SK-N-SH (cell line): ENCODE data around the gene NEGR1. TPM values are rescaled to one million over a fixed set of nuclear protein-coding genes. Genes with fewer than 3 reads are reported as not detected.

Experiments
- CTCF ChIA-PET: fragments of 300-600, 350-600 bp; formaldehyde crosslinking; extraction: SDS; loops from one replicate; lab custom pipeline; 2021; lab: Yijun Ruan, JAX
- POLR2A ChIA-PET: fragments of 350-600 bp; sonication (Branson Sonifier 250); formaldehyde crosslinking; extraction: SDS; loops from one replicate; lab custom pipeline; 2020; ENCODE audit warnings: antibody characterized with exemption, inconsistent platforms; lab: Yijun Ruan, JAX
- DNase-seq: peaks from one replicate; pipeline ENCODE4 v3.0.0; 2012
- H2AFZ ChIP-seq: fragments of 200-600 bp; sonication (generic); 2 replicates; pipeline ENCODE4 v1.8.1; 2016; ENCODE audit warnings: antibody characterized with exemption, mild to moderate bottlenecking, low read depth
- H3F3A ChIP-seq: fragments of 200-600 bp; sonication (generic); replicated peaks from 2 replicates; pipeline ENCODE3; 2016; ENCODE audit warnings: antibody characterized with exemption, mild to moderate bottlenecking; ENCODE audit not compliant: insufficient read depth
- H3K27ac ChIP-seq, 2 experiments: fragments of 200-500 bp in 1 of 2; fragments of 200-600 bp in 1 of 2; sonication (Bioruptor generic) in 1 of 2; sonication (generic), shearing (Covaris generic) in 1 of 2; 2 replicates each; pipeline versions ENCODE4 v1.5.1 to v1.6.1; 2014 to 2016; ENCODE audit warnings: low read depth in 2 of 2, inconsistent platforms in 1 of 2, low read length in 1 of 2, mild to moderate bottlenecking in 1 of 2, mixed read lengths in 1 of 2
- H3K27me3 ChIP-seq: fragments of 200-600 bp; sonication (generic), shearing (Covaris generic); 2 replicates; pipeline ENCODE4 v1.6.1; 2016; ENCODE audit warnings: mixed run types; ENCODE audit not compliant: insufficient read depth
- H3K36me3 ChIP-seq, 2 experiments: fragments of 200-500 bp in 1 of 2; fragments of 200-600 bp in 1 of 2; sonication (Bioruptor generic) in 1 of 2; sonication (generic) in 1 of 2; replicated peaks in 1 of 2; 2 replicates each; pipeline versions ENCODE3 to v1.5.1; 2014 to 2016; ENCODE audit warnings: low read length in 1 of 2, mild to moderate bottlenecking in 1 of 2; ENCODE audit not compliant: insufficient read depth in 2 of 2, control insufficient read depth in 1 of 2
- H3K4me1 ChIP-seq, 2 experiments: fragments of 200-500 bp in 1 of 2; fragments of 200-600 bp in 1 of 2; sonication (Bioruptor generic) in 1 of 2; sonication (generic), shearing (Covaris generic) in 1 of 2; 2 replicates each; pipeline versions ENCODE4 v1.5.1 to v1.6.1; 2014 to 2016; ENCODE audit warnings: low read depth in 1 of 2, low read length in 1 of 2, mixed run types in 1 of 2; ENCODE audit not compliant: insufficient read depth in 2 of 2, control insufficient read depth in 1 of 2
- H3K4me2 ChIP-seq: fragments of 200-600 bp; sonication (generic), shearing (Covaris generic); 2 replicates; pipeline ENCODE4 v1.6.1; 2017; ENCODE audit warnings: mixed run types
- H3K4me3 ChIP-seq, 2 experiments: fragments of 200-500 bp in 1 of 2; fragments of 200-600 bp in 1 of 2; sonication (Bioruptor generic) in 1 of 2; sonication (generic), shearing (Covaris generic) in 1 of 2; 2 replicates each; pipeline versions ENCODE4 v1.5.1 to v1.8.1; 2014 to 2016; ENCODE audit warnings: low read depth in 2 of 2, inconsistent platforms in 1 of 2, low read length in 1 of 2, mild to moderate bottlenecking in 1 of 2, mixed read lengths in 1 of 2, moderate library complexity in 1 of 2
- H3K79me2 ChIP-seq: fragments of 200-600 bp; sonication (generic); 2 replicates; pipeline ENCODE4 v1.8.1; 2017; ENCODE audit warnings: mild to moderate bottlenecking; ENCODE audit not compliant: insufficient read depth
- H3K9ac ChIP-seq: fragments of 200-600 bp; sonication (generic); 2 replicates; pipeline ENCODE4 v1.6.1; 2017; ENCODE audit warnings: mixed run types
- H3K9me2 ChIP-seq: fragments of 200-600 bp; sonication (generic); 2 replicates; pipeline ENCODE4 v1.6.1; 2017; ENCODE audit warnings: mixed run types
- H3K9me3 ChIP-seq: fragments of 200-600 bp; sonication (generic); 2 replicates; pipeline ENCODE4 v1.6.1; 2017; ENCODE audit warnings: mixed run types, mild to moderate bottlenecking, moderate library complexity
- H4K20me1 ChIP-seq: fragments of 200-600 bp; sonication (generic); 2 replicates; pipeline ENCODE4 v1.6.1; 2017; ENCODE audit warnings: mild to moderate bottlenecking, mixed run types; ENCODE audit not compliant: insufficient read depth
- CHD2 ChIP-seq: fragments of 150-350 bp; IDR thresholded peaks from 2 replicates; pipeline ENCODE4 v1.6.1; 2018; ENCODE audit warnings: low read length; ENCODE audit not compliant: partially characterized antibody
- CTCF ChIP-seq: fragments of 200-600 bp; sonication (generic); IDR thresholded peaks from 2 replicates; pipeline ENCODE4 v1.6.1; 2017; ENCODE audit warnings: antibody characterized with exemption, mild to moderate bottlenecking, moderate library complexity
- EZH2phosphoT487 ChIP-seq: fragments of 200-600 bp; sonication (generic); IDR thresholded peaks from 2 replicates; pipeline ENCODE4 v1.6.1; 2017; ENCODE audit warnings: low read depth, mixed run types, mild to moderate bottlenecking, antibody characterized with exemption, moderate library complexity, borderline replicate concordance
- FOSL2 ChIP-seq: IDR thresholded peaks from 2 replicates; pipeline ENCODE4 v1.4.0; 2012; ENCODE audit warnings: low read depth, mild to moderate bottlenecking, moderate library complexity, borderline replicate concordance
- GABPA ChIP-seq: IDR thresholded peaks from 2 replicates; pipeline ENCODE4 v1.4.0; 2012; ENCODE audit warnings: low read depth, mild to moderate bottlenecking
- JUND ChIP-seq: IDR thresholded peaks from 2 replicates; pipeline ENCODE4 v1.4.0; 2012
- MXI1 ChIP-seq: IDR thresholded peaks from 2 replicates; pipeline ENCODE4 v1.6.1; 2012; ENCODE audit warnings: mild to moderate bottlenecking, low read depth, low read length, improper control_type of control experiment
- NFIC ChIP-seq: IDR thresholded peaks from 2 replicates; pipeline ENCODE4 v1.4.0; 2012; ENCODE audit warnings: borderline replicate concordance
- NRF1 ChIP-seq: IDR thresholded peaks from 2 replicates; pipeline ENCODE4 v1.6.1; 2012; ENCODE audit warnings: low read depth, mild to moderate bottlenecking, low read length
- SIN3A ChIP-seq: IDR thresholded peaks from 2 replicates; pipeline ENCODE4 v1.6.1; 2012; ENCODE audit warnings: low read depth, mild to moderate bottlenecking, low read length, moderate library complexity, borderline replicate concordance
- SMC3 ChIP-seq: IDR thresholded peaks from 2 replicates; pipeline ENCODE4 v1.6.1; 2012; ENCODE audit warnings: low read depth, low read length, improper control_type of control experiment
- TCF12 ChIP-seq: IDR thresholded peaks from 2 replicates; pipeline ENCODE4 v1.4.0; 2012
- TEAD4 ChIP-seq: IDR thresholded peaks from 2 replicates; pipeline ENCODE4 v1.4.0; 2012; ENCODE audit warnings: mild to moderate bottlenecking, borderline replicate concordance; ENCODE audit not compliant: insufficient read depth
- USF1 ChIP-seq: IDR thresholded peaks from 2 replicates; pipeline ENCODE4 v1.4.0; 2012; ENCODE audit warnings: low read depth, borderline replicate concordance
- USF2 ChIP-seq: fragments of 150-350 bp; IDR thresholded peaks from 2 replicates; pipeline ENCODE4 v1.6.1; 2017; ENCODE audit warnings: antibody characterized with exemption, low read length, low read depth, borderline replicate concordance
- YY1 ChIP-seq: IDR thresholded peaks from 2 replicates; pipeline ENCODE4 v1.4.0; 2012; ENCODE audit warnings: low read depth, mild to moderate bottlenecking
- ZBTB33 ChIP-seq: IDR thresholded peaks from 2 replicates; pipeline ENCODE4 v1.4.0; 2012; ENCODE audit warnings: low read depth, borderline replicate concordance
- WGBS: methylation state at CpG from one replicate; pipeline ENCODE4 v1.1.6; 2017; ENCODE audit warnings: low lambda C conversion rate; 5-methylcytosine and 5-hydroxymethylcytosine counted together
- polyA plus RNA-seq, 3 experiments: library from polyadenylated mRNA; depleted of rRNA; stranded (reverse); fragments of >200 nt; gene quantifications; 2 replicates each; pipeline ENCODE4 v1.2.3, GENCODE V29; 2012

The NEGR1 gene
- polyA plus RNA-seq, 1 of the 3 experiments (the other 2 are of a cell fraction): 0.21 TPM

- POLR2A ChIA-PET: no interaction called here
- Histone ChIP-seq H3K4me1 (no peaks in the 10 kb centered on the region), H3K9me3 (no peaks in the 10 kb centered on the region), H3K9me2 (no peaks in the 10 kb centered on the region), H3K9ac (no peak overlapping the region), H3K4me2 (no peak overlapping the region), H4K20me1 (no peaks in the 10 kb centered on the region), H3F3A (no peaks in the 10 kb centered on the region), H3K27me3 (no peaks in the 10 kb centered on the region), H3K27ac (no peak overlapping the region), H2AFZ (no peak overlapping the region), H3K36me3 (no peaks in the 10 kb centered on the region), H3K79me2 (no peaks in the 10 kb centered on the region), H3K4me3 (no peak overlapping the region)
- TF ChIP-seq NRF1: no peak
- no peak for TF ChIP-seq TEAD4
- TF ChIP-seq FOSL2: no peak
- no peak for TF ChIP-seq GABPA
- TF ChIP-seq SIN3A: no peak
- no peak for TF ChIP-seq ZBTB33
- no peak for TF ChIP-seq YY1
- no peak for TF ChIP-seq CHD2
- TF ChIP-seq EZH2phosphoT487: no peak
- no peak for TF ChIP-seq TCF12
- no peak for TF ChIP-seq USF2
- TF ChIP-seq USF1: no peak
- TF ChIP-seq JUND: no peak
- TF ChIP-seq MXI1: no peak
- no peak for TF ChIP-seq SMC3
- no peak for TF ChIP-seq CTCF
- no peak for TF ChIP-seq NFIC
- no peak for DNase-seq
- WGBS: 60% methylated on average over 1 of the region's 1 CpG
- CTCF ChIA-PET: interaction anchor here (0.6 to 1.2 kb wide), 3 partner anchors 21 to 637 kb away, joined by 3 to 4 read pairs (median 3); no protein-coding TSS in a partner anchor
Observed at GRCh38 chr1:71371581-71371980, 910.8 kb downstream of the NEGR1 start.
